Measurements from ENCODE around the gene SP100.

GRCh38 chr2:230496891-230497290 is 80.9 kb downstream of the SP100 start:
- no peak for TF ChIP-seq POLR2AphosphoS5 (IDR thresholded peaks at IDR 0.05; ENCODE audit: low read depth, low read length)
- no peak for TF ChIP-seq REST (IDR thresholded peaks at IDR 0.05; ENCODE audit: insufficient read depth in 1 of 2, low read depth in 2 of 2, low read length in 2 of 2)
- no peak for TF ChIP-seq SIN3A (IDR thresholded peaks at IDR 0.05; ENCODE audit: borderline replicate concordance, insufficient read depth, low read length)
- TF ChIP-seq TAF1 (IDR thresholded peaks at IDR 0.05; ENCODE audit: borderline replicate concordance, insufficient read depth, low read length), result no peak
